Mesenteric fat pad (tissue), 1 donor: ENCODE data around the gene SHF. TPM values are rescaled to one million over a fixed set of nuclear protein-coding genes. Genes with fewer than 3 reads are reported as not detected.
A peak's percentile ranks its signal among the peaks of the same experiment; 100 is the strongest.

Experiments
- DNase-seq: peaks from one replicate; pipeline ENCODE4 v3.0.0-alpha.2; 2020; ENCODE audit warnings: low spot score
- total RNA-seq: library from RNA; stranded (reverse); fragmentation: NEBNext Ultra II Directional; extraction: Animal tissue kit (Norgen Biotek cat#: 25700); gene quantifications from one replicate; pipeline ENCODE4 v1.2.1, GENCODE V29; 2021
- donor health status: DM: yes; HTN: yes; CAD: no.

Gene SHF
- total RNA-seq, 1 donor from 2014 or later = 3.8 TPM

- DNase-seq = peak; percentile 98
Observed at GRCh38 chr15:45200001-45200798, 12.4 kb upstream of the SHF start.

- DNase-seq = no peak
Observed at GRCh38 chr15:45199136-45199810, 11.5 kb upstream of the SHF start.

GRCh38 chr15:45198337-45199135 lies 10.8 kb upstream of the SHF start:
- DNase-seq = peak; percentile 95

- peak; percentile 11 for DNase-seq
Observed at GRCh38 chr15:45197512-45197911, 9.7 kb upstream of the SHF start.

GRCh38 chr15:45187578-45187893 lies 230 bp downstream of the SHF start:
- no peak for DNase-seq

- DNase-seq = peak; percentile 89
Observed at GRCh38 chr15:45186771-45187577, 792 bp downstream of the SHF start.

- DNase-seq = no peak
Observed at GRCh38 chr15:45185903-45186770, 1.6 kb downstream of the SHF start.

- no peak for DNase-seq
Observed at GRCh38 chr15:45185069-45185779, 2.5 kb downstream of the SHF start.

- no peak for DNase-seq
Observed at GRCh38 chr15:45184562-45185041, 3.2 kb downstream of the SHF start.

- DNase-seq = no peak
Observed at GRCh38 chr15:45183511-45183910, 4.3 kb downstream of the SHF start.

- no peak for DNase-seq
Observed at GRCh38 chr15:45182996-45183395, 4.8 kb downstream of the SHF start.

- no peak for DNase-seq
Observed at GRCh38 chr15:45181491-45182285, 6.1 kb downstream of the SHF start.

GRCh38 chr15:45180648-45181436 lies 6.9 kb downstream of the SHF start:
- no peak for DNase-seq

GRCh38 chr15:45180201-45180600 lies 7.6 kb downstream of the SHF start:
- no peak for DNase-seq

GRCh38 chr15:45179221-45179985 lies 8.4 kb downstream of the SHF start:
- DNase-seq = no peak

- DNase-seq = no peak
Observed at GRCh38 chr15:45177285-45177684, 10.5 kb downstream of the SHF start.

- no peak for DNase-seq
Observed at GRCh38 chr15:45174577-45174976, 13.2 kb downstream of the SHF start.
